ENCODE data around the gene CADPS.

Gene CADPS

DNA sequence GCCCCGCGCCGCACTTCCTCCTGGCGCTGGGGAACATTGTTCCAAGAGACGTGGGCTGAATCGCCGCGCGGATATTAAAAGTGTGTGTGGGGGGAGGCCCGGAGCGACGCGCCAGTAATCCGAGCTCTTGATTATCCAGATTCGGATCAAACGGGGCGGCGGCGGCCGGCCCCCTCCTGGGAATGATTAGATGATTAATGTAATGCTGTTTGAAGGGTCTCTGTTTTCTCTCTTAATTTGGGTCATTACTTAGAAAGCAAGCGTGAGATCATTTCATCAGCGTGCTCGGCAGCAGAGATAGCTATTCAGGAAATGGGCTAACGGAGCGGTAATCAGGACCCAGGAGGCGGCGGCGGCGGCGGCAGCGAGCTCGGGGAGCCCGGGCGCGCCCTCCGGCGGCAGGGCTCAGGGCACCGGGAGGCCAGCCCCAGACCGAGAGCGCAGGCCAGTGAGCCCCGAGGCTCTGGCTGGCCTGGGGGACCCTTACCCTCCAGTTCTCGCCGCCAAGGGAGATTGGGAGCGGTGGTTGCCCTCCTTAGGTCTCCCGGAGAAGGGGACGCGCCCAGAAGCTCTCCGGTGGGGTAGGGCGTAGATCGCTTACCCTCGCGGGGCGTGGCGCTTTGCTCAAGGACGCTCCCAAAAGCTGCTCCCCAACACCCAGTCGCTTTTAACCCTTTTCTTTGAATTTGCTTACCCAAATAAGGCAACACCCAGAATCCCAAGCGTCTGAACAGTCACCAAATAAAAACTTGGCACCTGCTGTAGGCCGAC lies 506.3 kb downstream of the CADPS start:
- DNase-seq: no peak

DNA sequence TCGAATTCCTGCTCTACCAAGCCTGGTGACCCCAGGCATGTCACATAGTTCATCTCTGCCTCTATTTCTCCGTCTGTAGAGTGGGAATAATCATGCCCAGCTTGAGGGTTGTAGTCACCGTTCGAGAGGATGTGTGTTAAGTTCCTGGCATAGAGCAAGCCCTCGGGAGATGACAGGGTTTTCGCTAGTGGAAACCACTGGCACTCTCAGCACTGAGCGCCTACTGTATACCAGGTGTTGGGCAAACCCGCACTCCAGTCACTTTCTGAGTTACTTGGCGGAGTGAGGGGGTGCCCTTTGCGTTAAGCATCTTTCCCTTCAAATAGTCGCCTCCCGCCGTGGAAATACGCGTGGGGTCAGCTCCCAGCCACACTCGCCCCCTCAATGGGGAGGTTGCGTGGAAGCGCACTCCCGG lies 506.9 kb downstream of the CADPS start:
- DNase-seq: no peak

DNA sequence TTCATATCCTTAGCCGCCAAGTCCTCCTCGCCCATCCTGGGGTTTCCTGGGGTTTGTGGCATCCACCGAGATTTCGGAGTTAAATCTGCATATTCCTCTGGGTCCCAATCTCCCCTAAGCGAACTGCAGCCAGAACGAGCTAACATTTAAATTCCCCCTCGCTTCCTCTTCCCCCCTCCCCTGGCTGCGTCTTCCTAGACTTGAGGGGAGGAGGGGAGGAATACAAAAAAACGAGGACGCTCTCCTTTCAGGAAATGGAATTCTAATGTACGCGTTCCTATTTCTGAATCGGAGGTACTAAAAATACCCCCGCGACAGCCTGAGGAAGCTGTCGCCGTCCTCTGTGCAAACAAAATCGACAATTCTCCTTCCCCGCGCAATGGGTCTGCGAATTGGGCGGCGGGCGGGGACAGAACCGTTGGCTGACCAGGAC lies 507.4 kb downstream of the CADPS start:
- DNase-seq: no peak

DNA sequence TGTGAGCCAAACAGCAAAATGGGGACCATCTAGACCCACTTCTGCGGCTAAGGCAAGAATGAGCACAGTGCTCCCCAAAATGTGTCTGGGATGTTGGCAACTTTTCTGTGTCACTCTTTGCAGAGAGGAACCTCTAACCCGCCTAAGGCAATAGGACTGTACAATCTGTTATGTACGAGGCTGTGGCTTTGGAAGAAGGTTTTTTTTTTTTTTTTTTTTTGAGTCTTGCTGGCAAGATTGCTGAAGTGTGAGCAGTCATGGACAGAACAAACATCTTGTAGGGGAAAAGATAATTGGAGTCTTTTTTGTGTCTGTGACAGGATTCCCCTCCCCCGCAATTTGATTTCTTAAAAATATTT lies 509.1 kb downstream of the CADPS start:
- no peak for DNase-seq

DNA sequence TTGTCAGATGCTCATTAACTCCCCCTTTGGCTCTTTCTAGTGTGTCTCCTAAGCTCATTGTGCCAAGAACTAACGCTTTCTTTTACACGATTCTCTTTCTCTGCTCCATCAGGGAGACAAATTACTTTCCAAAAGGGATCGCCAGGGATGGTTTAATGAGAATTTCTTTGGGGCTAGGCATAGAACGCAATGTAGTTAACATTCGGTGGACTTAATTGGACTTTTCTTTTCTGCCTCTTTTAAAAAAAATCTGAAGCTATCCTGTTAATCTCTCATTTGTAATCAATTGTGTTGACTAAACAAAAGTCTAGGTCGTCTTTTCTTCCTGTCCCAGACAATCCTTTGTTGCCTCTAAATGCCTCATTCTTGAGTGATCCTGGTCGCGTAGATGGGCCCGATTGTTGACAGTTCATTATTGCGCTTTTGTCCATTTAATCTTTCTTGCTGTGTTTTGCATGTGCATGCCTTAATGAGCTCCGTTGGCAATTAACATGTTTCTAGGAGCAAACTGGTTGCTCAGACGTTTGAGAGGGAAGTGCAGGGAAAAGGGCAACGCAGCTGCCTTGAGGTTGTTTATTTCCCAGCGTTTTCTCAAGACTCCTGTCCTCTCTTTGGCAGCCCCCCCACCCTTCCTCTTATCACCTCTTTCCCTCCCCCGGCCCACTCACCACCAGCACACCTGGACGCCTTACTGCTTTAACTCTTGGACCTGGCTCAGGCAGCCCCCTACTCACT lies 509.7 kb downstream of the CADPS start:
- no peak for DNase-seq

DNA sequence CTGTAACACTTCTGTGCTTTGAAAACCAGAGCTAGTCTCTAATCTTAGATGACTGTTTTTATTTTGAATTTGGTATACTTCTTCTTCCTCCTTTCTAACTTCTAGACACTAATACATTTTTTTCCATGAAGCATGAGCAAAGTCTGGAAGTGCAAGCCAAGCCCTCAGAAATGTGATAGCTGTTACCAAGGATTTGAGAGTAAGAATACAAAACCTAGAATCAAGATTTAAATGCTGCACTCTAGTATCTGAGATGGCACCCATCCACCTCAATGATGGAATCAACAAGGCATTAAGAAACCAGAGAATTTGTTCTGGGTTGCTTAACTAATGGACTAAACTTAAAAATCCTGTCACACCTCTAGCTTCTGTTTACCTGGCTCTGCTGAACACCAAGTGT lies 511.0 kb downstream of the CADPS start:
- DNase-seq: no peak

DNA sequence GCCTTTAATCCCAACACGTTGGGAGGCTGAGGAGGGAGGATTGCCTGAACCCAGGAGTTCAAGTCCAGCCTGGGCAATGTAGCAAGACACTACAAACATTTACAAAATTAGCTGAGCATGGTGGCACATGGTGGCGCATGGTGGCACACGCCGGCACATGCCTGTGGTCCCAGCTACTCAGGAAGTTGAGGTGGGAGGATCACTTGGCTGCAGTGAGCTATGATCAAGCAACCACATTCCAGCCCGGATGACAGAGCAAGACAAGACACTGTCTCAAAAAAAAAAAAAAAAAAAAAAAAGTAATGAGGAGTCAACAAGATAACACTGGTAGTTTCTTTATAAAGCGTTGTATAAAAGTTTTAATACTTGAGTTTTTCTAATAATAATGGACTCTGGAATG lies 511.9 kb downstream of the CADPS start:
- no peak for DNase-seq

DNA sequence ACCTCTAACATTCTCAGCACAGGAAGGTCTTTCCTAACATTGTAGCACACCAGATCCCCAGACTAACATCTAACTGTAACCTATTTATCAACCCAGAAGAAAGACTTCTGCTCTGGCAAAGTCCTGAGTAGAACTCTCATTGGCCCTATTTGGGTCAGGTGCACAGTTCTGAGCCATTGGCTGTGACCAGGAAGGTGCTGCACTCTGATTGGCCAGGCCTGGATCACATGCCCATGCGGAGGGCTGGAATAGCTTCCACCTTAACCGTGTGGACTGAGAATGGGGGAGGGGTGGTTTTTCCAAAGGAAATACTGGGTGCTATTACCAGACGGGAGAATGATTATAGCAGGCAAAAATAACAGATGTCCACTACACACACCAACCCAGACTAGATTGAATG lies 513.4 kb downstream of the CADPS start:
- DNase-seq: no peak

DNA sequence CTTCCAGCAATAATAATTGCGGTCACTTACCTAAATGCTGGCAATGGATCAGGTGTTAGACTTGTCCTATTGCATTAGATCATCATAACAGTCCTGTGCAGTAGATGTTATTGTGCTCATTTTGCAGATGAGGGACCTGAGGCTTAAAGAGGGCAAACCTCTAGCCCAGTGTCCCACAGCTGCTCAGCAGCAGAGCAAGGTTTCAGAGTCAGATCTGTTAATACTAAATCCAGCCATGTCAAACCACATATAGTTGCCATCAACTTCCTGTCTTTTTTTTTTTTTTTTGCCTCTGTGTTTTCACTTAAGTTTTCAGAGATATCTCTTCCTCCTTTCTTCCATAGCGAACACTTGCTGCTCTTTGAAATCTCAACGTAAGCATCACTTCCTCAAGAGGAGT lies 514.0 kb downstream of the CADPS start:
- DNase-seq: no peak

DNA sequence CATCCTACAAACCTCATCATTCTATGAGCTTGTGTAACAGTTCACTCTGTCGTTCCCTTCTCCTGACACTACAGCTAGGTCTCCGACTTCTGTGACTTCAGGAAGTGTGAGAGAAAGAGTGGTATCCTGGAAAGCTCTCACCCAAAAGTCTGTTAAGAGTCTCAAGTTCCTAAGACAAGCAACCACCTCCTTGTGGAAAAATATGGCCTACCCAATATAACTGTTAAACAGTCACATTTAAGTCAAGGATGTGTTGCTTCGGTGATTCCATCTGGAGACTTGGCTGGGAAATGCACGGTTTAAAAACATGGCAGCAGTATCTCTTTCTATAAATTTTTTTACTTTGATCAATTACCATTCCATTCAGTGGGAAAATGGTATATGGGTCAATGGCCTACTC lies 515.7 kb downstream of the CADPS start:
- DNase-seq: no peak

DNA sequence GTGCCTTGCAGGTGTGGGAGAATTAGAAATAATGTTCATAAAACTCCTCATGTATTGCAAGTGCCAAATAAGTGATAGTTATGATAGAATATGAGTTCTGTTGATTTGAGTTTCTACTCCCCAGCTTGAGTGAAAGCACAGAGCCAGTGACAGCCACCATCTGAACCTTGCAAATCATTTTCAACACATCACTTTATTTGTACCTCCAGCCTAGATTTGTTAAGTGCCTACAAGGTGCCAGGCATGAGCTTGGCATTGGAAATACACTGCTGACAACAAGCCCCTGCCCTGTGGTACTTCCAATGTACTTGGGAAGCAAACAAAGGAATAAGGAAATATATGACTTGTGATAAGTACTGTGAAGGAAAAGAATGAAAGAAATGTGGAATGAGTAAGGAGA lies 518.9 kb downstream of the CADPS start:
- DNase-seq: no peak

DNA sequence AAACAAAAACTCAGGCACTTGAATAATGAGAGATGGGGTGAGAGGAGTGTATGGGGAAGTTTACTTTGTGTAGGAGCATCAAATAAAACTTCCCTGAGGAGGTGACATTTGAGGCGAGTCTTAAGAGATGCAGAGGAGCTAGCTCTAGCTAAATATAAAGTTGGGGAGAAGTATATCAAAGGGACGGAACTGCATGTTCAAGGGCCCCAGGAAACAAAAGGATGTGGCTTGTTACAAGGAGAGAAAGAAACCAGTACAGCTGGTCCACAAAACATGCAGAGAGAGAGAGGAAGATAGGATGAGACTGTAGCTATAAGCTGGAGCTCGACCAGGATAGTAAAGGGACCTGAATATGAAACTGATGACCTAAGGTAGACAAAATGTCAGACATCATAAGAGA lies 519.5 kb downstream of the CADPS start:
- no peak for DNase-seq
